Natural killer cell (primary cell): ENCODE data around the gene POTEH. TPM values are rescaled to one million over a fixed set of nuclear protein-coding genes. Genes with fewer than 3 reads are reported as not detected.
"Not testable (repeated sequence)": the region's sequence is repeated elsewhere in the genome, so short reads cannot be mapped to it uniquely, and the experiment has no call there.

Experiments
- ATAC-seq, 3 donors: fragments of 150-1000 bp in 2 of 3; fragments of 200-7000 bp in 1 of 3; cut with Tn5 transposase; 1 replicate in 1 of 3; 2 replicates in 2 of 3; pipeline ENCODE4 v1.10.0; 2021; ENCODE audit warnings: mild to moderate bottlenecking in 2 of 3, moderate library complexity in 2 of 3
- DNase-seq, 2 donors: peaks; one replicate each; pipeline versions ENCODE4 v3.0.0 to v3.0.0-alpha.2; 2013 to 2021; ENCODE audit warnings: mixed read lengths in 1 of 2
- H3K27ac ChIP-seq: one replicate; pipeline ENCODE4 v1.5.1; 2013; ENCODE audit warnings: mild to moderate bottlenecking, low read length
- H3K27me3 ChIP-seq: one replicate; pipeline ENCODE4 v1.6.1; 2013; ENCODE audit warnings: low read length; ENCODE audit not compliant: control insufficient read depth, insufficient read depth
- H3K36me3 ChIP-seq: one replicate; pipeline ENCODE4 v1.6.1; 2013; ENCODE audit warnings: low read length; ENCODE audit not compliant: control insufficient read depth, insufficient read depth
- H3K4me1 ChIP-seq: one replicate; pipeline ENCODE4 v1.6.1; 2013; ENCODE audit warnings: low read length; ENCODE audit not compliant: control insufficient read depth, insufficient read depth
- H3K4me3 ChIP-seq: one replicate; pipeline ENCODE4 v1.5.1; 2013; ENCODE audit warnings: low read length
- H3K9me3 ChIP-seq: one replicate; pipeline ENCODE4 v1.6.1; 2013; ENCODE audit warnings: low read length; ENCODE audit not compliant: control insufficient read depth, insufficient read depth
- H3K27ac Mint-ChIP-seq, 2 donors: one replicate each; pipeline ENCODE4 v1.8.0; 2022; ENCODE audit warnings: mild to moderate bottlenecking in 2 of 2, mixed read lengths in 2 of 2, moderate library complexity in 1 of 2
- H3K27me3 Mint-ChIP-seq, 2 donors: one replicate each; pipeline ENCODE4 v1.8.0; 2022; ENCODE audit warnings: low read depth in 2 of 2, mixed read lengths in 2 of 2
- H3K36me3 Mint-ChIP-seq: one replicate; pipeline ENCODE4 v1.8.0; 2022; ENCODE audit warnings: mixed read lengths
- H3K4me1 Mint-ChIP-seq, 2 donors: one replicate each; pipeline ENCODE4 v1.8.0; 2022; ENCODE audit warnings: mixed read lengths in 2 of 2
- H3K4me3 Mint-ChIP-seq: one replicate; pipeline ENCODE4 v1.8.0; 2022; ENCODE audit warnings: mild to moderate bottlenecking, moderate library complexity, mixed read lengths
- H3K9me3 Mint-ChIP-seq, 2 donors: one replicate each; pipeline ENCODE4 v1.8.0; 2022; ENCODE audit warnings: mixed read lengths in 2 of 2
- WGBS: methylation state at CpG from one replicate; pipeline ENCODE4 v1.1.7; 2013; ENCODE audit warnings: missing lambda C conversion rate; ENCODE audit not compliant: insufficient coverage; 5-methylcytosine and 5-hydroxymethylcytosine counted together
- intact Hi-C: fragments of 100-400 bp; cut with micrococcal nuclease; formaldehyde crosslinking; loops from one replicate; pipeline ENCODE4 v1.14.2; 2022
- total RNA-seq, 4 donors: library from RNA; stranded (reverse); fragments of 120-200 nt in 1 of 4; gene quantifications; one replicate each; pipeline versions ENCODE4 v1.2.3 to v1.2.4, GENCODE V29; 2013 to 2022

POTEH gene
- total RNA-seq, 3 donors from 2014 or later (not counting 1 experiment from before 2014, with no cell fraction given), result 0.25 TPM; not detected in 2

- H3K4me3 ChIP-seq, H3K27me3 Mint-ChIP-seq, H3K4me1 ChIP-seq, H3K4me1 Mint-ChIP-seq, H3K27me3 ChIP-seq, H3K9me3 ChIP-seq, H3K36me3 Mint-ChIP-seq, H3K27ac ChIP-seq, ATAC-seq, intact Hi-C loops, H3K9me3 Mint-ChIP-seq, H3K36me3 ChIP-seq, H3K4me3 Mint-ChIP-seq, DNase-seq, H3K27ac Mint-ChIP-seq: not testable (repeated sequence)
- 86% methylated on average over 49 of the region's 77 CpGs for WGBS
These were observed 646 bp upstream of the POTEH start for GRCh38 chr22:15689012-15689748.

- H3K9me3 ChIP-seq, H3K36me3 ChIP-seq, intact Hi-C loops, ATAC-seq, H3K4me3 ChIP-seq, H3K9me3 Mint-ChIP-seq, H3K36me3 Mint-ChIP-seq, H3K27me3 ChIP-seq, H3K27me3 Mint-ChIP-seq, H3K4me1 Mint-ChIP-seq, H3K4me1 ChIP-seq, H3K27ac ChIP-seq, H3K4me3 Mint-ChIP-seq, H3K27ac Mint-ChIP-seq, DNase-seq: not testable (repeated sequence)
- WGBS, result 97% methylated on average over 2 of the region's 4 CpGs
These were observed 23.8 kb downstream of the POTEH start for GRCh38 chr22:15713600-15713999.

- H3K36me3 Mint-ChIP-seq, H3K27me3 ChIP-seq, H3K9me3 Mint-ChIP-seq, H3K9me3 ChIP-seq, intact Hi-C loops, ATAC-seq, H3K4me1 ChIP-seq, DNase-seq, H3K27ac ChIP-seq, H3K36me3 ChIP-seq, H3K27ac Mint-ChIP-seq, H3K4me1 Mint-ChIP-seq, H3K4me3 ChIP-seq, H3K4me3 Mint-ChIP-seq, H3K27me3 Mint-ChIP-seq: not testable (repeated sequence)
- WGBS, result no CpG with 5 or more reads among the region's 2 CpGs
These were observed 24.3 kb downstream of the POTEH start for GRCh38 chr22:15714125-15714524.

GRCh38 chr22:15721884-15722283 lies 32.1 kb downstream of the POTEH start:
- H3K36me3 ChIP-seq, H3K4me3 ChIP-seq, H3K9me3 ChIP-seq, H3K27ac ChIP-seq, H3K27ac Mint-ChIP-seq, H3K36me3 Mint-ChIP-seq, ATAC-seq, H3K4me3 Mint-ChIP-seq, H3K27me3 ChIP-seq, H3K4me1 ChIP-seq, DNase-seq, H3K4me1 Mint-ChIP-seq, H3K27me3 Mint-ChIP-seq, intact Hi-C loops, H3K9me3 Mint-ChIP-seq: not testable (repeated sequence)
- 90% methylated on average over 4 of the region's 18 CpGs for WGBS

- WGBS, result 54% methylated on average over 3 of the region's 19 CpGs
- H3K4me3 ChIP-seq, H3K36me3 ChIP-seq, H3K4me3 Mint-ChIP-seq, H3K27me3 Mint-ChIP-seq, intact Hi-C loops, H3K9me3 ChIP-seq, H3K27ac ChIP-seq, H3K36me3 Mint-ChIP-seq, ATAC-seq, H3K4me1 Mint-ChIP-seq, H3K27me3 ChIP-seq, H3K9me3 Mint-ChIP-seq, H3K4me1 ChIP-seq, H3K27ac Mint-ChIP-seq: not testable (repeated sequence)
- peak in 1 of 2 donors; percentile 1 for DNase-seq
These were observed 39.5 kb downstream of the POTEH start for GRCh38 chr22:15729209-15729917.

GRCh38 chr22:15731023-15731422 lies 41.2 kb downstream of the POTEH start:
- H3K27me3 ChIP-seq, H3K27ac Mint-ChIP-seq, intact Hi-C loops, H3K36me3 Mint-ChIP-seq, DNase-seq, H3K4me1 ChIP-seq, H3K4me1 Mint-ChIP-seq, H3K27me3 Mint-ChIP-seq, ATAC-seq, H3K9me3 ChIP-seq, H3K27ac ChIP-seq, H3K9me3 Mint-ChIP-seq, H3K36me3 ChIP-seq, H3K4me3 ChIP-seq, H3K4me3 Mint-ChIP-seq: not testable (repeated sequence)
- no CpG with 5 or more reads among the region's 8 CpGs for WGBS

- H3K27ac ChIP-seq, H3K9me3 Mint-ChIP-seq, H3K4me3 Mint-ChIP-seq, DNase-seq, ATAC-seq, H3K4me1 ChIP-seq, H3K27me3 ChIP-seq, H3K27me3 Mint-ChIP-seq, H3K4me3 ChIP-seq, H3K27ac Mint-ChIP-seq, intact Hi-C loops, H3K36me3 ChIP-seq, H3K36me3 Mint-ChIP-seq, H3K9me3 ChIP-seq, H3K4me1 Mint-ChIP-seq: not testable (repeated sequence)
- WGBS, result 60% methylated on average over 1 of the region's 6 CpGs
These were observed 44.6 kb downstream of the POTEH start for GRCh38 chr22:15734411-15734810.
